Upper lobe of left lung (tissue), 4 donors: Measurements from ENCODE around the gene CACHD1.

Source experiments
- CTCF ChIP-seq, 6 experiments: fragments of 450-650 bp in 4 of 6; fragments of 200-600 bp in 2 of 6; sonication (generic) in 2 of 6; IDR thresholded peaks; one replicate each; pipeline ENCODE4 v1.5.1; 2016 to 2019; ENCODE audit warnings: antibody characterized with exemption in 6 of 6
- EP300 ChIP-seq, 4 donors: sonication (generic); formaldehyde crosslinking; IDR thresholded peaks; one replicate each; pipeline ENCODE4 v1.5.1; 2017; ENCODE audit warnings: antibody characterized with exemption in 4 of 4, control low read depth in 2 of 4
- POLR2A ChIP-seq, 4 donors: fragments of 450-650 bp; IDR thresholded peaks; one replicate each; pipeline ENCODE4 v1.5.1; 2016 to 2017; ENCODE audit warnings: antibody characterized with exemption in 4 of 4, mild to moderate bottlenecking in 2 of 4
- POLR2AphosphoS5 ChIP-seq, 2 donors: sonication (generic); formaldehyde crosslinking; IDR thresholded peaks; one replicate each; pipeline ENCODE4 v1.5.1; 2017; ENCODE audit warnings: antibody characterized with exemption in 2 of 2

- TF ChIP-seq CTCF (IDR thresholded peaks at IDR 0.05) (no peak), EP300 (IDR thresholded peaks at IDR 0.05) (no peak), POLR2A (IDR thresholded peaks at IDR 0.05) (no peak), POLR2AphosphoS5 (IDR thresholded peaks at IDR 0.05) (no peak)
Observed at GRCh38 chr1:64427879-64428278, 42.0 kb upstream of the CACHD1 start.
